HG03135 (cell line): ENCODE measurements around the gene KXD1.

Experiments
- ATAC-seq: cut with Tn5 transposase; IDR thresholded peaks from one replicate; pipeline ENCODE4 v1.9.1; 2021; ENCODE audit warnings: mild to moderate bottlenecking, moderate library complexity; ENCODE audit not compliant: unreplicated experiment

KXD1 gene

GRCh38 chr19:18612051-18612771, 54.5 kb downstream of the KXD1 start:
- no peak for ATAC-seq

GRCh38 chr19:18612772-18613588, 55.3 kb downstream of the KXD1 start, which contains the start of gene TMEM59L:
Gene TMEM59L (plus strand): TSS chr19:18612870. CDS start chr19:18612959, 89 bp downstream.
- ATAC-seq = no peak

- no peak for ATAC-seq
These were observed 56.0 kb downstream of the KXD1 start for GRCh38 chr19:18613589-18614234.

- no peak for ATAC-seq
These were observed 58.4 kb downstream of the KXD1 start for GRCh38 chr19:18616023-18616422.

DNA sequence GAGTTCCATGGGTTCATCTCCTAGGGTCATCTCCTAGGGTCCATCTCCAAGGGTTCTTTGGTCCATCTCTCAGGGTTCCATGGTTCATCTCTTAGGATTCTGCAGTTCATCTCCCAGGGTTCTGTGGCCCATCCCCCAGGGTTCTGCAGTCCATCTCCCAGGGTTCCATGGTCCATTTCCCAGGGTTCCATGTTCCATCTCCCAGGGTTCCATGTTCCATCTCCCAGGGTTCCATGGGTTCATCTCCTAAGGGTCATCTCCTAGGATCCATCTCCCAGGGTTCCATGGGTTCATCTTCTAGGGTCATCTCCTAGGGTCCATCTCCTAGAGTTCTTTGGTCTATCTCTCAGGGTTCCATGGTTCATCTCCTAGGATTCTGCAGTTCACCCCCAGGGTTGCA, 59.9 kb downstream of the KXD1 start:
- ATAC-seq = no peak

- ATAC-seq = no peak
These were observed 60.6 kb downstream of the KXD1 start for GRCh38 chr19:18618236-18618635.
